GM12872 (cell line): Measurements from ENCODE around the gene PGR.

Experiments
- TF ChIP-seq, protein P1 (sequence below): IDR thresholded peaks from 3 replicates; pipeline ENCODE4 v1.5.1; 2011; ENCODE audit warnings: low read depth, mild to moderate bottlenecking, low read length, moderate library complexity; ENCODE audit not compliant: insufficient read depth

The PGR gene

DNA sequence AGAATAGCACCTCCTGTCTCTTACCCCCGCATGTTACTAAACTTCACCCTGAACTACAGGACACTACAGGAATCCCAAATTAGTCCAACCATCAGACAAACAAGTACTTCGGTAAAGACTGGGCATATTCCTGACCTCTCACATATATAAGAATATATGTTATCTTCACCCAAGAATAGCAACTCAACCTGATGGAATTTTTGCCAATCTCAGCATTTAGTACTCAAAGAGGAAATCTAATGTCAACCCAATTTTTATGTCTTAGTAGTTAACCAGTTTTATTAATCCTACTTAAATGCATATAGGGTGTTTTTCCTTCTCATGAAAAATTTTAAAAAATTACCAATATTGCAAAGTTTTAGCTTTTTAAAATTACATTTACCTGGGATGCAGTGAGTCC is 26.2 kb downstream of the PGR start:
- TF ChIP-seq, protein P1, sequence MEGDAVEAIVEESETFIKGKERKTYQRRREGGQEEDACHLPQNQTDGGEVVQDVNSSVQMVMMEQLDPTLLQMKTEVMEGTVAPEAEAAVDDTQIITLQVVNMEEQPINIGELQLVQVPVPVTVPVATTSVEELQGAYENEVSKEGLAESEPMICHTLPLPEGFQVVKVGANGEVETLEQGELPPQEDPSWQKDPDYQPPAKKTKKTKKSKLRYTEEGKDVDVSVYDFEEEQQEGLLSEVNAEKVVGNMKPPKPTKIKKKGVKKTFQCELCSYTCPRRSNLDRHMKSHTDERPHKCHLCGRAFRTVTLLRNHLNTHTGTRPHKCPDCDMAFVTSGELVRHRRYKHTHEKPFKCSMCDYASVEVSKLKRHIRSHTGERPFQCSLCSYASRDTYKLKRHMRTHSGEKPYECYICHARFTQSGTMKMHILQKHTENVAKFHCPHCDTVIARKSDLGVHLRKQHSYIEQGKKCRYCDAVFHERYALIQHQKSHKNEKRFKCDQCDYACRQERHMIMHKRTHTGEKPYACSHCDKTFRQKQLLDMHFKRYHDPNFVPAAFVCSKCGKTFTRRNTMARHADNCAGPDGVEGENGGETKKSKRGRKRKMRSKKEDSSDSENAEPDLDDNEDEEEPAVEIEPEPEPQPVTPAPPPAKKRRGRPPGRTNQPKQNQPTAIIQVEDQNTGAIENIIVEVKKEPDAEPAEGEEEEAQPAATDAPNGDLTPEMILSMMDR = no peak

DNA sequence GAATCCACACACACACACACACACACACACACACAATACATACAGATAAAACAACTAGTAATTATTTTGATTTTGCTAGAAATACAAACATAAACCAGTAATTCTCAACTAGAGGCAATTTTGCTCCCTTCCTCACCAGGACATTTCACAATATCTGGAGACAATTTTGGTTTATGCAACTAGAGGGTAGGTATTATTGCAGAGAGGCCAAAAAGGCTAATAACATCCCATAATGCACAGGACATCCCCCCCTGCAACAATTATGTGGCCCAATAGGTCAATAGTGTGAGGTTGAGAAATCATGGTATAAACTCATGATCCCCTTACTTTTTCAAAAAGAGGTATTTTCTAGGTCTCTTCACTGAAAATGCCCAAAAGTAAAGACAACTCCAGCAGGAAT is 29.0 kb downstream of the PGR start:
- TF ChIP-seq, protein P1 = no peak

DNA sequence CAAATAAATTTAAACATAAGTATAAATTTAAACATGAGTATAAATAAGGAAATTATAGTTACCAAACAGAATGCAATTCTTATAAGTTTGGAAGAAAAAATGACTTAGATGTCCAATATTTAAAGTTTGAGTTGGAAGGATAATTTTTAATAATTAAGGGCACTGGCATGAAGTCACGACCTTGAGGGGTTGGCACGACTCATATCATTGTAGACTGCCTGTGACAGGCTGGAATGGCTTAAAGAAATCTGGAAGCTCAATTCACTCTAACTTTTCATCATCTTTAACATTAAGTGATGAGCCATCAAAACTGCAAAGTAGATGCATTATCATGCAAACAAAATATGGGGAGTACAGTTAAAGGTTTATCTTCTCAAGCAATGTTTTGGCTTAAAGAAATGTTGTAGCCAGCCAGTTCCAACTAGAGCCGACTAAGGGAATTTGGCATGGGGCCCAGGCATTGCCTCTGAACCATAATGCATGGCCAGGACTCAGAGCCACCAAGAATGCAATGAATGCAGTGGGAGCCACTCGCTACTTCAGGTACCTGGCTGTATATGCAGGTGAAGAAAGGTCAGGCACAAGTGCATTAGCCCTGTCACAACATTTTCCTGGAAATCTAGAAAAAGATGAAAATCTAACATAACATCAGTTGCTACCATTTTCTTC is 33.4 kb downstream of the PGR start:
- TF ChIP-seq, protein P1 = no peak

DNA sequence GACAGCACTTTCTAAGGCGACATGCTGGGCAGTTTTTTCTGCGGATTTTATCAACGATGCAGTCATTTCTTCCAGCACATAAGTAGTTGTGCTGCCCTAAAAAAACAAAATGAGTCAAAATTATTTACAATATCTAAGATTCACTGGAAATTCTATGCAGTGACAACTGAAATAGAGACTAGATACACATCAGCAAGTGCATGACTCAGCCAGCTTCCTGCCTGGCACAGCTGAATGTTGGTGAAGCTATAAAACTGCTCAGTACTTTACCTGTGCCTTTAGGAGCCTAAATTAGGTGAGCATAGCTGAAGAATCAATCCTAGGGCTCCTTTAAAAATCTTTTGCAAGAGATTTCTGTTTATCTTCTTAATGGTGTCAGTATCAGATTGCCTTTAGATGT is 37.8 kb downstream of the PGR start:
- TF ChIP-seq, protein P1 = no peak

DNA sequence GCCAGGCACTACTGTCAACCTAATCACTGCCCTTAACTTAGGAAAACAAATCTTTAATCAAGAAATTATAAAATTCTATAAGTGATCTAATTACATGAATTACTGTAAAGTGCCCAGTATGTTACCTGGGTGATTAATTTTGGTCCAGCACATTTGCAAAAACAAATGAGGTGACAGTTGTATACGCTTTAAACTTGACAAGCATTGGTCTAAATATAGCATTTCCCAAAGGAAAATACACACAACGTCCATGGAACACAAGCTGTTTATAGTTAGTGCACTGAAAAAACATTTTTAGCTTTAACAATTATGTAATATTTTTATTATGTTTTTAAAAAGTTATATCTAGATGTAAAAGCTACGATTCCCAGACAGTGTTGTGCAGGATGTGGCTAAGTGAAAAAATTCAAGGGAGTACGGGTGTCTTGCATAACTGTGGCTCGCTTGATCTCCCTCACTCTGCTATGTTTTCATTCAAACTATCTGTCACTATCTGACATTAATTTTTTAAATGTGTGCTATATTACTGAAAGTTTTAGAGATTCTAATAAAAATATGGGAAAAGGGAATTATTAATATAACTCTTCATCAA is 38.8 kb downstream of the PGR start:
- TF ChIP-seq, protein P1 = no peak

DNA sequence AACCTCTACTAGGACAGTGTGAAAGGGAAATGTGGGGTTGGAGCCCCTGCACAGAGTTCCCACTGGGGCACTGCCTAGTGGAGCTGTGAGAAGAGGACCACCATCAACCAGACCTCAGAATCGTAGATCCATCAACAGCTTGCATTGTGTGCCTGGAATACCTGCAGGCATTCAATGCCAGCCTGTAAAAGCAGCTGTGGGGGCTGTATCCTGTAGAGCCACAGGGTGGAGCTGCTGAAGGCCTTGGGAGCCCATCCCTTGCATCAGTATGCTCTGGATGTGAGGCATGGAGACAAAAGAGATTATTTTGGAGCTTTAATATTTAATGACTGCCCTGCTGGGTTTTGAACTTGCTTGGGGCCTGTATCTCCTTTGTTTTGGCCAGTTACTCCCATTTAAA is 46.3 kb downstream of the PGR start:
- TF ChIP-seq, protein P1 = no peak

DNA sequence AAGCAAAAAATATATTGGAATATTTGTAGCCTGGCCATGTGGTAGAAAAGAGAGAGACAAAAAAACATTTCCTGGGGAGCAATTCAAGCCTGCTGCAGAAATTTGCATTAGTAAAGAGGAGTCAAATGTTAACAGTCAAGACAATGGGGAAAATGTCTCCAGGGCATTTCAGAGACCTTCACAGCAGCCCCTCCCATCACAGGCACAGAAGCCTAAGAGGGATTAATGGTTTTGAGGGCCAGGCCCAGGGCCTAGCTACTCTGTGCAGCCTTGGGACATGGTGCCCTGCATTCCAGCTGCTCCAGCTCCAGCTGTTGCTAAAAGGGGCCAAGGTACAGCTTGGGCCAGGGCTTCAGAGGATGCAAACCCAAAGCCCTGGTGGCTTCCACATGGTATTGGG is 46.8 kb downstream of the PGR start:
- TF ChIP-seq, protein P1 = no peak

DNA sequence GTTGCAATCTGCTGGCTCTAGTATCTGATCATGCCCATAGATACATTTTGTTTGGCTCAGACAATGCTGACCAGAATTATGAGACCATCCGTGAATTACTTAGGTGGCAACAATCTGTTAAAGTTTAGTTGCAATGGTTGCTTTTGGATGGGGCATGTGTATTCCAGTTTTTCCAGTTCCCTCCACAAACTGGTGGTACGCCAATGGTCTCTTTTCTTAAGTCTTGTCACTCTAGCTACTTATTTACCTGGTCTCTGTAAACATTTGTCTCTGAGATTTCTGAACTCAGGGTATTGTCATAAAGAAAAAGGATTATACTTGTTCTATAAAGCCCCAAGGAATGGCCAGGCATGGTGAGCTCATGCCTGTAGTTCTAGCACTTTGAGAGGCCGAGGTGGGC is 65.9 kb downstream of the PGR start:
- TF ChIP-seq, protein P1 = no peak
